ENCODE measurements around the gene B4GALT6.
"Not testable (repeated sequence)": the region's sequence is repeated elsewhere in the genome, so short reads cannot be mapped to it uniquely, and the experiment has no call there.

The B4GALT6 gene

GRCh38 chr18:31684279-31685096 is at the start of gene B4GALT6:
B4GALT6 (minus strand) TSS chr18:31684581; CDS start chr18:31684426, 155 bp downstream.
- no peak for DNase-seq

- DNase-seq = no peak
These were observed 47.2 kb upstream of the B4GALT6 start for GRCh38 chr18:31731628-31732027.

GRCh38 chr18:31729196-31729595 is 44.8 kb upstream of the B4GALT6 start:
- DNase-seq = not testable (repeated sequence)

GRCh38 chr18:31723990-31724711 is 39.8 kb upstream of the B4GALT6 start:
- no peak for DNase-seq

GRCh38 chr18:31723639-31723989 is 39.2 kb upstream of the B4GALT6 start:
- no peak for DNase-seq

- peak; percentile 46 for DNase-seq
These were observed 38.1 kb upstream of the B4GALT6 start for GRCh38 chr18:31722369-31722957.

GRCh38 chr18:31721601-31722000 is 37.2 kb upstream of the B4GALT6 start:
- no peak for DNase-seq

- DNase-seq = no peak
These were observed 36.5 kb upstream of the B4GALT6 start for GRCh38 chr18:31720867-31721266.

GRCh38 chr18:31719363-31720006 is 35.1 kb upstream of the B4GALT6 start:
- no peak for DNase-seq

GRCh38 chr18:31718386-31718785 is 34.0 kb upstream of the B4GALT6 start:
- DNase-seq = no peak

GRCh38 chr18:31716362-31716761 is 32.0 kb upstream of the B4GALT6 start:
- no peak for DNase-seq

GRCh38 chr18:31711365-31712172 is 27.2 kb upstream of the B4GALT6 start:
- no peak for DNase-seq

GRCh38 chr18:31710826-31711225 is 26.4 kb upstream of the B4GALT6 start:
- no peak for DNase-seq

GRCh38 chr18:31707815-31708214 is 23.4 kb upstream of the B4GALT6 start:
- no peak for DNase-seq

- no peak for DNase-seq
These were observed 18.1 kb upstream of the B4GALT6 start for GRCh38 chr18:31702449-31702848.

GRCh38 chr18:31701744-31702143 is 17.4 kb upstream of the B4GALT6 start:
- no peak for DNase-seq

GRCh38 chr18:31700990-31701389 is 16.6 kb upstream of the B4GALT6 start:
- DNase-seq = no peak

- DNase-seq = no peak
These were observed 13.2 kb upstream of the B4GALT6 start for GRCh38 chr18:31697351-31698298.

- DNase-seq = no peak
These were observed 11.6 kb upstream of the B4GALT6 start for GRCh38 chr18:31695989-31696388.

- DNase-seq = no peak
These were observed 9.9 kb upstream of the B4GALT6 start for GRCh38 chr18:31694297-31694696.

GRCh38 chr18:31688606-31689005 is 4.2 kb upstream of the B4GALT6 start:
- no peak for DNase-seq
